AG04449 (cell line): Measurements from ENCODE around the gene EPC2.

ENCODE experiments used
- CTCF ChIA-PET: fragments of 350-600 bp; formaldehyde crosslinking; extraction: SDS; loops from one replicate; lab custom pipeline; 2021; ENCODE audit warnings: antibody characterized with exemption; lab: Yijun Ruan, JAX
- POLR2A ChIA-PET: fragments of 400-600, 350-600 bp; formaldehyde crosslinking; extraction: SDS; loops from one replicate; lab custom pipeline; 2020; ENCODE audit warnings: antibody characterized with exemption, inconsistent platforms; lab: Yijun Ruan, JAX
- DNase-seq: peaks from one replicate; pipeline ENCODE4 v3.0.0-alpha.2; 2010; ENCODE audit warnings: low read depth, low spot score
- H3K4me3 ChIP-seq: 2 replicates; pipeline ENCODE4 v1.5.1; 2011; ENCODE audit warnings: low read depth, mild to moderate bottlenecking, control low read depth, low read length
- CTCF ChIP-seq: IDR thresholded peaks from one replicate; pipeline ENCODE4 v1.5.1; 2011; ENCODE audit warnings: mild to moderate bottlenecking, moderate library complexity, low read length, control low read depth, inconsistent platforms; ENCODE audit not compliant: insufficient read depth; ENCODE audit errors: missing control alignments

The EPC2 gene

GRCh38 chr2:148816176-148816575, 171.6 kb downstream of the EPC2 start:
- CTCF ChIA-PET, result interaction anchor here (0.9 kb wide), 1 partner anchor 15 kb away, joined by 3 read pairs; no protein-coding TSS in a partner anchor

GRCh38 chr2:148817210-148817708, 172.7 kb downstream of the EPC2 start:
- TF ChIP-seq CTCF, result no peak
- ChIA-PET CTCF (interaction anchor here (1.1 kb wide), 1 partner anchor 200 kb away, joined by 4 read pairs; no protein-coding TSS in a partner anchor), POLR2A (no interaction called here)
- no peak for DNase-seq
- peak overlapping the region; percentile 39 for H3K4me3 ChIP-seq

More at GRCh38 chr2:148816176-148816575, 171.6 kb downstream of the EPC2 start:
- no peak for DNase-seq
- H3K4me3 ChIP-seq, result no peak overlapping the region
- TF ChIP-seq CTCF, result no peak
- POLR2A ChIA-PET, result no interaction called here

GRCh38 chr2:148819019-148819585, 174.6 kb downstream of the EPC2 start:
- no peak for DNase-seq
- no peak overlapping the region for H3K4me3 ChIP-seq
- TF ChIP-seq CTCF, result no peak
- ChIA-PET CTCF (no interaction called here), POLR2A (no interaction called here)

- H3K4me3 ChIP-seq, result no peak overlapping the region
- ChIA-PET POLR2A (no interaction called here), CTCF (no interaction called here)
- TF ChIP-seq CTCF, result no peak
- no peak for DNase-seq
These were observed 179.6 kb downstream of the EPC2 start for GRCh38 chr2:148824190-148824589.

- ChIA-PET POLR2A (no interaction called here), CTCF (no interaction called here)
- H3K4me3 ChIP-seq, result no peak overlapping the region
- DNase-seq, result no peak
- TF ChIP-seq CTCF, result no peak
These were observed 182.2 kb downstream of the EPC2 start for GRCh38 chr2:148826791-148827190.

- DNase-seq, result no peak
- TF ChIP-seq CTCF, result no peak
- POLR2A ChIA-PET, result no interaction called here
- H3K4me3 ChIP-seq, result no peak overlapping the region
- CTCF ChIA-PET, result interaction anchor here (1.3 kb wide), 1 partner anchor 16 kb away, joined by 3 read pairs; no protein-coding TSS in a partner anchor
These were observed 184.4 kb downstream of the EPC2 start for GRCh38 chr2:148828941-148829340.
